GM18498 (cell line): ENCODE data around the gene SLC23A2.
"Not testable (repeated sequence)": the region's sequence is repeated elsewhere in the genome, so short reads cannot be mapped to it uniquely, and the experiment has no call there.

Experiments used
- ATAC-seq: cut with Tn5 transposase; IDR thresholded peaks from one replicate; pipeline ENCODE4 v1.9.1; 2021; ENCODE audit warnings: mild to moderate bottlenecking, moderate library complexity; ENCODE audit not compliant: unreplicated experiment

SLC23A2 gene

DNA sequence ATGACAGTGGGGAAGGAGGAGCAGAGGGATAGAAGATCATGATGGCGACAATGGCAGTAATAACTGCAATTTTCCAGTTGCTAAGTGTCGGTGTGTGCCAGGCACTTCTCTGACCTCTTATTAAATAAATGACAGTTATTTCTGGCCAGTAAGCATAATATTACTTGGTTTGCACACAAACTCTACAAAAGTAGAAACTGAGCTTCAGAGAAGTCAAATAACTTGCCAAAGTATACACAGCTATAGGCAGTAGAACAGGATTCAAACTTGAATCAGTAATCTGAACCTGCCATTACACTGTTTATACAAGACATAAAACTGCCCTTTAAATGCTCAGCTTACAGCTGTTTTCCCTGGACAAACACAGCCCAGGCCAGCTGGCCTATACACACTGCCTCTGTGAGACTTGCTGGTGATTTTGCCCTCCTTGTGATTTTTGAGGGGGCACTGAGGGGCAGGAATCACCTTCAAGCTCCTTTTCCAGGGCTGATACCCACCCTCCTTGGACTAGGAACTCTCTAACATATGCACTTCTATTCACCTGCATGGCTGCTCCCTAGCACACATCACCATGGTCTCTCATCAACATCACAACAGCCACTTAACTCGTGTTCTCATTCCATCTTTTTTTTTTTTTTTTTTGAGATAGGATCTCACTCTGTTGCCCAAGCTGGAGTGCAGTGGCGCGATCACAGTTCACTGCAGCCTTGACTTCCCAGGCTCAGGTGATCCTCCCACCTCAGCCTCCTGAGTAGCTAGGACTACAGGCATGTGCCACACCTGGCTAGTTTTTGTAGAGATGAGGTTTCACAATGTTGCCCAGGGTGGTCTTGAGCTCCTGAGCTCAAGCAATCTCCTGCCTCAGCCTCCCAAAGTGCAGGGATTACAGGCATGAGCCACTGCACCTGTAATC, 63.6 kb downstream of the SLC23A2 start:
- ATAC-seq = no peak

DNA sequence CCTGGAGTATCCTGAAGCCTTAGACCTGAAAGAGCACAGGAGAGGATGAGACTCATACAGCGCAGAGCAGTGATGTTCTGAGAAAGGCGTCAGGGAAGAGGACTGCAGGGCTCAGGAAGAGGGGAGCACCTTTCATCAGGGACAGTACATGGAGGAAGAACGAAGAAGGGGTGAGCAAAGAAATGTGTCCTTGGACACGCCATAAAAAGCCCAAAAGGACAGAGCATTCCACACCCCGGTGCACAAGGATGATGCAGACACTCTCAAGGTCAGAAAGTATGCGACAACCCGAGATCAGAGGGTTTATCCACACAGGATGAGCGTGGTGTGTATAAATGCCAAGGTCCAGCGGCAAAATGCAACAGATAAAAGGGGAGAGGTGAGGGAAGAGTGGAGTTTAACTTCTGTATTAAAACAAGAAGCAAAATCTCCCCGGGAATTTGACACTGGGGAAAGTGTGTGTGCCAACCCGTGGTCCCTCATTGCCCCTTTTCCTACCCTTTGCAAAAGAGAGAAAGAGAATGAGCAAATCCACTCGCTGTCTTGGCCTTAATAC, 64.4 kb downstream of the SLC23A2 start:
- no peak for ATAC-seq

DNA sequence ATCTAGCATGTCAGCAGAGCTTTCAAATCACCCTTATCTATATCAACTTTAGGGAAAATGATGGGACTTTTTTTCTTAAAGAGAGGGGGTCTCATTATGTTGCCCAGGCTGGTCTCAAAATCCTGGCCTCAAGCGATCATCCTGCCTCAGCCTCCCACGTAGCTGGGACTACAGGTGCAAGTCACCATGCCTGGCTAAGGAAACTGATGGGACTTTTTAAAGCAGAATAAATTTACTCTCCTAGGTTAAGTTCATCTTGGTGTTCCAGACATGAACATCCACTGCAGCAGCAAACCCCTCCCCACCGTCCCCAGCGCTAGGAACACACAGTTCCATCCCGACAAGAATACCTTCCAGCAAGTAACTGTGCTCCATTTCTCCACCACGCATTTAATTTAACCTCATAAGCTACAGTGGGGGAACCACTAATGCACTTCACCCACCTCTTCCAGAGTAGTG, 64.9 kb downstream of the SLC23A2 start:
- no peak for ATAC-seq

DNA sequence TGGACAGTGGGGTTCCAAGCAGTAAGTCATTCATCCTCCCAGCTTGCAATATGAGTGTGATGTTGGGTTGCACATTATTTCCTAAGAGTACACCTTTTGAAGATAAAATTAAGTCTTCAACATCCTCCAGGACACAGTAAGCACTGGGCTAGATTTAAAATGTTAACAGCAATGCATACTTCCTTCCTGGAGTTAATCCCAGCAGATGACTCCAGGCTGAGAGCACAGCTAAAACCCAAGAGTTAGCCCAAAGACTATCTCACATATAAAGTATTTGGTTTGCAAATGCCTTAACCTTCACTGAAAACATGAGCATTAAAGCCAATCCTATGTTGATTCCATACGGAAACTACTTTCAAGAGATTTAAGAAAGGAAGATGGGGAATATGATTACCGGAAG, 69.2 kb downstream of the SLC23A2 start:
- no peak for ATAC-seq

GRCh38 chr20:4929686-4930397, 71.5 kb downstream of the SLC23A2 start:
- no peak for ATAC-seq

DNA sequence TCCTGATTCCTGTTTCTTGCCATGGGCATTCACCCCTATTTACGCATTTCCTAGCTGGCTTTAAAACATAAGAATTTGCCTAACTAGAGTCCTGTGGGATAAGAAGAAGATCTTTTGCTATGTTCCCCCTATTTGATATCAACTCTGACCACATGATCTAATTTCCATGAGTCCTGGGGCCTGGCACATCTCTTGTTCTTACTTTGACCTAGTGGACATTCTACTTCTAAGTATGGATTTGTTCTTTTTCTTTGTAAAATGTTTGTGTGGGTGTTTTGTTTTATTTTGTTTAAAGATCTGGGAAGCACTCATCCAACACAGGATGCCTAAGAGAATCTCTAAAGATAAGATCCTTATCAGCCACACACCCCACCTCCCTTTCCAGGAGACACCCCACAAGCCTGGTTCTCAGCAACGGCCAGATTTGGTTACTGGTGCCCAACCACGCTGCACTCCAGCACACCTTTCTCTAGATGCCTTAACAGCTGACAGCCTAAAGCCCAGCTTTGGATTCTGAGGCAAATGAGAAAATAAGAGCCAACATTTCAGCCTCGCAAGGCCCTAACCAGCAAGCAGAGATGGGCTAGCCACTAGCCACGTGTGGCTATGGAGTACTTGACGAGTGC, 74.7 kb downstream of the SLC23A2 start:
- no peak for ATAC-seq

DNA sequence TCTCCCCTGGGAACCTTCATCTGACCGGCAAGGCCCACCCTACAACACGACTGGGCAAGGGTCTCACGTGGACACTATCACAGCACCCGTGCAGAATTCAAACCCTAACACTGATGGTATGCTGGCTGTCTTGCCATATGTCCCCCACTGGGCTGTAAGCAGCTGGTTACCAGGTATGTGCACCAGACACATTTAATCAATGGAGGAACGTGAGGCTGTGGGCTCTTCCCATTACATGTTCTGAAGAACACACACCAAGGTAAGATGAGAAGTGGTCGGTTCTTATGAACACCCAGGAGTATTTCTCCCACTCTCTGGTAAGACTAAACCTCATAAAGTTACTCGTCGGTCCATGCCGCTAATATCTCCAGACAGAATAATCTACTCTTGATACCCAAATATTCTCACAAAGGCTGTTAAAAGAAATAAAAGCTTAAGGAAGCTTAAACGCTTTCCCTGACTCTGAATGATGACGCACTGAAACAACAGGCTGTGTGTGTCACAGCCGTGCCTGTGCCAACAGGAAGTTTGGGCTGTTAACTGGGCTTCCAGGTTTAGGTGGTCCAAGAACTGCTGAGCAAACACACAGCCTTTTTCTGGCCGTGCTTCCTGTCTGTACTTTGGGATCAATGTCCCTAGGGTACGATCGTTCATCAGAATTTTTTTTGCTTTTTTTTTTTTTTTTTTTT, 75.3 kb downstream of the SLC23A2 start:
- ATAC-seq = no peak

DNA sequence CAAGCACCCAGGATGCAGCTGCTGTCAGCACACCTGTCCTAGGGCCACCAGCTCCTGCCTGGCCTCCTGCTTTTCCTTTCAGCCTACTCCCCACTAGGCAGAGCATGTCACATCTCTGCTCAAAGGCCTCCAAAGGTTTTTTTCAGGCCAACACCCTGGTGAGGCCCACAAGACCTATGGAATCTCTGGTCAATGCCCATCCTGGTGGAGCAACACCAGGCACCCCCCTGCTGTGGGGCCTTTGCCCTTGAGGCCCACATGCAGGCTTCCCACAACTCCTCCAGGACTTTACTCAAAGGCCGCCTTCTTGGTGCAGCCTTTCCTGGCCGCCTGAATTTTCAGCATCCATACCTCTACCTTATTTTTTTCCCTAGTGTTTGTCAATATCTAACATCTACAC, 76.9 kb downstream of the SLC23A2 start:
- no peak for ATAC-seq

- no peak for ATAC-seq
Measured at GRCh38 chr20:4924032-4924431, 77.3 kb downstream of the SLC23A2 start.

- no peak for ATAC-seq
Measured at GRCh38 chr20:4922186-4922585, 79.1 kb downstream of the SLC23A2 start.

DNA sequence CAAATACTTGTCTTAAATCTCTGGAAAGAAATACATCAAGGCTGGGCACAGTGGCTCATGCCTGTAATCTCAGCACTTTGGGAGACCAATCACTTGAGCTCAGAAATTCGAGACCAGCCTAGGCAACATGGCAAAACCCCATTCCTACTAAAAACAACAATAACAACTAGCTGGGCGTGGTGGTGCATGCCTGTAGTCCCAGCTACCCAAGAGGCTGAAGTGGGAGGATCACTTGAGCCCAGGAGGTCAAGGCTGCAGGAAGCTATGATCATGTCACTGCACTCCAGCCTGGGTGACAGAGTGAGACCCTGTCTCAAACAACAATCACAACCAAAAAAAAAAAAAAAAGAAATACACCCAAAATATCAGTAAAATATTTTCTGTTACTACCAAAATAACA, 80.0 kb downstream of the SLC23A2 start:
- ATAC-seq = not testable (repeated sequence)

- no peak for ATAC-seq
Measured at GRCh38 chr20:4920655-4921054, 80.7 kb downstream of the SLC23A2 start.

GRCh38 chr20:4920131-4920530, 81.2 kb downstream of the SLC23A2 start:
- ATAC-seq = no peak

DNA sequence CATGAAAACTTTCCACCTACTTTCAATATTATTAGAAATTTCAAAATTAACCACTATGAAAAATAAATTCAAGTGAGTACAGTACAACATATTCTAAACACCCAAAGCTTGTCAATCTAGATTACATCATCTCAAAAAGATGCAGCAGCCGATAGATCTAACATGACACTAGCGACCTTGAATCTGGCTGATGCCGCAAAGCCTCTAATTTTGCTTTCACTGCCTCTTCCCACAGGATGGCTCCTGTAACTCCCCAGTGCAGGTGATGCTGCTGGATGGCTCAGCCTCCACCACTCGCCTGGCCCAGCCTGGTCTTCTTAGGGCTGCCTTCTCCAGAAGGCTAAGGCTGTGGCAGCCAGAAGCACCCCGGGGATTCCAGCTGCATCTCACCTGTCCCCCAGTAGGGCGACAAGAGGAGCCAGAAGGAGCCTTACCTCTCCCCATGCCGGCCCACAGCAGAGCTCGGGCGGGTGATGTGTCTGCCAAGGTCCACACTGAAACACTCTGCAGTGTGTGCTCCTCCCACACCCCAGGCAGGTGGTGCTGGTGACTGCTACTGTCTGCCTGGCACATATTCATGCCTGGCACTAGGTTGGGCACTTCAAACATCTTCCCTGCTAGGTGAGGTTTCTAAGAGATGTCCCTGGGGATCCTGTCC, 82.1 kb downstream of the SLC23A2 start:
- no peak for ATAC-seq

DNA sequence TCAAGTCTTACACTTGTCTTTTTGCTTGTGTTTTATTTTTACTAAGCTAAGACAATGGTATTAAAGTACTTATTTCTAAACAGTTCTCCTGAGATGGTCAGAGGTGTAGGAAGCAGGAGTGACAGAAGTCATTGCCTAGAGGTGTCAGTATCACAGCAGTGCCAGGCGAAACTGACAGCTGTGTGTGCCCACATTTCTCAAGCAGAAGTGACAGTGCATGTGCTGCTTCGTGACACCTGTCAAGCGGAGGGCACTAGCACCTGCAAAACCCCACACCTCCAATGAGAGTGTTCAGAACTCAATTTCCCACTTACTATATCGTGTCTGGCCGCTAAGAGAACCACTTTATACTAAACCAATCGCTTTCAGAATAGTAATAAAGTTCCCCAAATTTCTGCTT, 82.8 kb downstream of the SLC23A2 start:
- ATAC-seq = no peak

DNA sequence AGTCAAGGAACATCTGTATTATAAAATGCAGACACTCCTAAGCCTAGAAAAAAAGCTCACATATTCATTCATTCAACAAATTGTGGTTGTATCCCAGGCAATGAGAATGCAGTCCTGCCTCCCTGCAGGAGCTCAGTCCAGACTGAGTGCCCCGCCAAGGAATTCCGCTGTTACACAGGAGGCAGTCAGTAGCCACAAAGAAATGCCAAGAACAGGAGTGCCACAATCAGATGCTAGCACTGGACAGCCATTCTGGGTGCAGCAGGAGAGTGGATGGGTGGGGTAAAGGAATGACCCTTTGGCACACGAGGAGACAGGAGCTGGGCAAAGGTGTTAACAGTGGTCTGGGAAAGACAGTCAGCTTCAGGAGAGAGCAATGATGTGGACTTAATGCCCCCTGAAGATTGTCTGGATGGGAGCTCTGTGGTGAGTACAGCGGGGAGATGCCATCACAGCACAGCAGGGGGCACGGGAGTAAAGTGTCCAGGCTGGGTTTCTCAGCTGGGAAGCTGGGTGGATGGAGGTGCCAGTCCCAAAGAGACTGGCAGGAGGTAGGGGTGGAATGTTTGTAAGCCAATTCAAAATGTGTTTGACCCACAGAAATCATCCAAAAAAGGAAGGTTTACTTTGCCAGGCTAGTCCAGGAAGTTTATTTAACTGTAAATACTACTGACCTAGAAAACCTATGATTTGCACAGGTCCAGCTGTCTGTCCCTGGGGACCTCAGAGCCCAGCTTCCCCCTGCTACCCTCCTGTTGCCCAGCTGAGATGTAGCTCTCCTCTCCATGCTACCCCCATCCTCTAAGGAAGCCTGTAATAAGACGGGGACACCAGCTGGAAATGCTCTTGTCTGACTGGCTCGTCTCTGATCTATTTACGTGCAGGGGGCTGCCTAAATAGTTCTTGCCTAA, 84.1 kb downstream of the SLC23A2 start:
- no peak for ATAC-seq

- ATAC-seq = no peak
Measured at GRCh38 chr20:4913147-4913546, 88.2 kb downstream of the SLC23A2 start.

- ATAC-seq = no peak
Measured at GRCh38 chr20:4912380-4913142, 88.7 kb downstream of the SLC23A2 start.
